Uterine smooth muscle cell (primary cell): ENCODE data around the gene UGT2B28. TPM values are rescaled to one million over a fixed set of nuclear protein-coding genes. Genes with fewer than 3 reads are reported as not detected.

Experiments
- total RNA-seq: library from RNA; depleted of rRNA; stranded (reverse); fragments of >200 nt; gene quantifications from 2 replicates; pipeline ENCODE4 v1.2.3, GENCODE V29; 2014

The UGT2B28 gene
- total RNA-seq: not detected in 2 replicates

DNA sequence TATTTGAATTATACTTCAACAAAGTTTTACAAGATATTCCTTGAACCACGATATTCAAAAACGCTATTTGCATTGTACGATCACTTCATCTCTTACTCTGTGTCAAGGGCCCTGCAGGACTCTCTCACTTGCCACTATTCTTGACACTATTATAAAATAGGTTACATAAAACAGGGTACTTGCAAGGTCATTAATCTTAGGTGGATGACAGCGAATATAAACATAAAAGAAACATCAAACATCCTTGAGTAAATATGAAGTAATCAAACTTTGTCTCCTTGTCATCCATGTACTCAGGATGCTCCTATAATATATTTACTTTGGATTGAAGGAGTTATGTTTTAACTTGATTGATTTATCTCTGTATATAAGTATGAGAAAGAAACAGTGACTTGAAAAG is at the start of gene UGT2B28:
Gene UGT2B28 (plus strand): TSS at position 395 of the 400 bp plus-strand sequence. CDS start 26 bp downstream, outside the sequence.

Other genes with a start within 250 kb of the UGT2B28 start
- gene UGT2B7, start 184.0 kb upstream of the UGT2B28 start, total RNA-seq: not detected in 2 replicates
- gene UGT2B11, start 65.7 kb upstream of the UGT2B28 start, total RNA-seq: not detected in 2 replicates
- not detected in 2 replicates for gene UGT2B4, start 215.4 kb downstream of the UGT2B28 start, total RNA-seq